Activated T-helper 9 cell treated with anti-CD3 and anti-CD28 coated beads, Interleukin-2, amount 50 U/mL, for 16 hours (primary cell): ENCODE data around the gene CRTC3.
"Not testable (repeated sequence)": the region's sequence is repeated elsewhere in the genome, so short reads cannot be mapped to it uniquely, and the experiment has no call there.

Source experiments
- DNase-seq: peaks from one replicate; pipeline ENCODE4 v3.0.0-alpha.2; 2020; ENCODE audit warnings: low read depth

The CRTC3 gene

DNA sequence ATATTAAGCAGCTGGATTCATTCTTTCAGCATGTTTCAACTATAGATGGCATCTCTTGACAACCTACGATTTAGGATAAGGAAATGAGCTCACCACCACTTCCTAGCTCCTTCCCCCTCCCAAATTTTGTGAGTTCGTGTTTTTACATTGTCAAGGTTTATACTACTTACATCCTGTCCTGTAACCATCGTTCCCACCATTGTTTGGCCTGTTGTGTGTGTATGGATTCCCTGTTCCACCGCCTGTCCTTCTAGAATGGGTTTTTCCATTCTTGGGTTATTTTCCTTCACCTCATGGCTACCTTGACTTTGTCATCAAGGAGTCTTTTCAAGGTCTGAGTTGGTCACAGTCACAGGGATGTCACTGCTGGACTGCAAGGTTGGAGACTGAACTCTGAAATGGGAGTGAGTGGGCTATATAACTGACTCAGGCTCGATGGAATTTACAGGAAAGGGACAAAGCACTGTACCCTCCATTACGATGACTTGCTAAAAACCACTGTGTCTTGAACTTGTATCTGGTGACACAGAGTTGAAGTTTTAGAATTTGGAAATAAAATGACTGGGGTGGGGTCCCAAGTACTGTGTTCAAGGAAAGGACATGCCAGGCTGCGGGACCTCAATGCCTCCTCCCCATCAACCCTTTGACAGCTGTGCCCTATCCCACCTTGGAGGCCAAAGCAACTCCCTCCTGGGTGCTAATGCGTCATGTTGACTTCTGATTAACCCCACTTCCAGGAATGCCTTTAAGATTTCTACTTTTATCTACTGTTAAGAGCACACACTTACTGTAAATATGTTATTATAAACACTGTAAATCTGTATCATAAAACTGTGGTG lies 120.6 kb downstream of the CRTC3 start:
- DNase-seq: no peak

DNA sequence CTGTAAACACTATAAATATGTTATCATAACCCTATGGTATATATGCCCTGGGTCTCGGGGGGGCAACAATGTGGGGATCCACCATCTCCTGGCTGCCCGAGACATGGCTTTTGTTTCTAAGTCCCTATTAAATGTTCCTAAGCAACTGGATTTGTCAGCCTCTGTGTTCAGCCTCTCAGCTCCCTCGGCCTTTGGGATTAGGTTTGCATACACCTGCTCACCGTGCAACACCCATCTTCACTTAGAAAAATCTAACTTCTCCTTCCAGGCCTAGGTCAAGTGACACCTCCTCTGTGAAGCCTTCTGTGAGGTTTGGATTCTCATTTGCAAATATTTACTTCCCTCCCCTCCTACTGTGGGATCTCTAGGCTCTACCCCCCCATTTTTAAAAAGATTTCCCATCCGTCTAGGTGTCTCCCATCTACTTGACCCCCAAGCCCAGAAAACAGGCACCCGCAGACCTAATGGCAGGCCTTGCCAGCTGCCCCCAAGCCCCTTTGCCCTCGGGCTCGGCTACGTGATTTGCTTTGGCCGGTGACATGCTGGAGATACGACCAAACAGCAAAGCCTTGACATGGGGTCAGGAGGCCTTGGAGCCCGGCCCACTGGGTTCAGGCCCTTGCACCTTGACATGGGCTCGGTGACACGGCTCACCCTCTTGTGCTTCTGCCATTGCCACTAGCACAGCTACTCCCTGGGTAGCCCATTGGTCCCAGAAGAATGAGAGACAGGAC lies 121.4 kb downstream of the CRTC3 start:
- no peak for DNase-seq

DNA sequence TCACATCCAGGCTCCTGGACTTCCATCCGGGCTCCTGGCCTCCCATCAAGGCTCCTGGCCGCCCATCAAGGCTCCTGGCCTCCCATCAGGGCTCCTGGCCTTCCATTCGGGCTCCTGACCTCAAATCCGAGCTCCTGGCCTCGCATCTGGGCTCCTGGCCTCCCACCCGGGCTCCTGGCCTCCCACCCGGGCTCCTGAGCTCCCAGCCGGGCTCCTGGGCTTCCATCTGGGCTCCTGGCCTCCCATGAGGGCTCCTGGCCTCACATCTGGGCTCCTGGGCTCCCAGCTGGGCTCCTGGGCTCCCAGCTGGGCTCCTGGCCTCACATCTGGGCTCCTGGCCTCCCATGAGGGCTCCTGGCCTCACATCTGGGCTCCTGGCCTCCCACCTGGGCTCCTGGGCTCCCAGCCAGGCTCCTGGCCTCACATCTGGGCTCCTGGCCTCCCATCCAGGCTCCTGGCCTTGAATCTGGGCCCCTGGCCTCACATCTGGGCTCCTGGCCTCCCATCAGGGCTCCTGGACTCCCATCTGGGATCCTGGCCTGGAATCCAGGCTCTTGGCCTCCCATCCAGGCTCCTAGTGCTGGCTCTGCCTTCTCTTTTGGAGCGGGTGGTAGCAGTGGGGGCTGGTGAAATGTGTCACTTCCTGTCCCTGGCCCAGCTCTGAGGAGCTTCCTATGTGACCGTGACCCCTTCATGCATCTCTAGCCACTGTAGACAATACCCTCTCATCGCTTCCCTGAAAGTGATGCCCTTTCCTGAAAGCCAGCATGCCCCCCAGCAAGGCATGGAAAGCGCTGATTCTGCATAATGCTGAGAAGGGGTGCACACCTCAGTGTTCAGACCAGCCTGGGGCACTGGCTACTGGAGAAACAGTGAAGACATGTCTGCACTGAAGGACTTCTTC lies 124.8 kb downstream of the CRTC3 start:
- DNase-seq: no peak

DNA sequence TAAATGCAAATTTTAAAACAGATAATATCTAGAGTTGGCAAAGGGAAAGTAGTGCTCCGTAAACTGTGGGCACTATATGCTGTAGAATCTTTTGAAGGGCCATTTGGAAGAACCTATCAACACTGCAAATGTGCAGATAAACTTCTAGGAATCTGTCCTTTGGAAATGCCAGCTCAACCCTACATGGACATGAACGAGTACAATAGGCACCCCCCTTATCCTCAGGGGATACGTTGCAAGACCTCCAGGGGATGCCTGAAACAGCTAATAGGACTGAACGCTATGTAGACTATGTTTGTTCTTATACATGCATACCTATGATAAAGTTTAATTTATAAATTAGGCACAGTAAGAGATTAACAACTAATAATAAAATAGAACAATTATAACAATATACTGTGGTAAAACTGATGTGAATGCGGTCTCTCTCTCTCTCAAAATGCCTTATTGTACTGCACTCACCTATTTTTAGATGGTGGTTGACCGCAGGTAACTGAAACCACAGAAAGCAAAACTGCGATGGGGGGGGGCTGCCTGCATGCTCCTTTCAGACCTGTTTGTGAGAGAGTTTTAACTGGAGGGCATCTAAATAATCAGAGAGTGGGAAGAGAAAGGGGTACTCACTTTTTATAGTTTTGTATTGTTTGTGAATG lies 127.9 kb downstream of the CRTC3 start:
- peak; percentile 49 for DNase-seq

DNA sequence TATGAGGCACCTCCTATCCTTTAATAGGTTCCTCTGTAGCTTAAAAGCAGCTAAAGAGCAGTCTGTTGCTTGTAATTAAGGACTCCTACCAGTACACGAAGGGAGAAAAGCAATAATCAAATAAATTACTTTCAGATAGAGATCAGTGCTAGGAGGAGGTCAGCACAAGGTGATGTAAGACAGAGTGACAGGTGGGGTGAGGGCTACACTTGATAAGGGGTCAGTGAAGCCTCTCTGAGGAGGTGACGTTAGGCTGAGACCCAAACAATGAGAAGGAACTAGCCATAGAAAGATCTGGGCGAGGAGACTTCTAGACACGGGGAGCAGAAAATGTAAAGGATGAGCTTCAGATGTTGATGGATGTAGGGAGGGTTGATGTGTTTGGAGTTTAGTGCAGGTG lies 129.8 kb downstream of the CRTC3 start:
- no peak for DNase-seq

DNA sequence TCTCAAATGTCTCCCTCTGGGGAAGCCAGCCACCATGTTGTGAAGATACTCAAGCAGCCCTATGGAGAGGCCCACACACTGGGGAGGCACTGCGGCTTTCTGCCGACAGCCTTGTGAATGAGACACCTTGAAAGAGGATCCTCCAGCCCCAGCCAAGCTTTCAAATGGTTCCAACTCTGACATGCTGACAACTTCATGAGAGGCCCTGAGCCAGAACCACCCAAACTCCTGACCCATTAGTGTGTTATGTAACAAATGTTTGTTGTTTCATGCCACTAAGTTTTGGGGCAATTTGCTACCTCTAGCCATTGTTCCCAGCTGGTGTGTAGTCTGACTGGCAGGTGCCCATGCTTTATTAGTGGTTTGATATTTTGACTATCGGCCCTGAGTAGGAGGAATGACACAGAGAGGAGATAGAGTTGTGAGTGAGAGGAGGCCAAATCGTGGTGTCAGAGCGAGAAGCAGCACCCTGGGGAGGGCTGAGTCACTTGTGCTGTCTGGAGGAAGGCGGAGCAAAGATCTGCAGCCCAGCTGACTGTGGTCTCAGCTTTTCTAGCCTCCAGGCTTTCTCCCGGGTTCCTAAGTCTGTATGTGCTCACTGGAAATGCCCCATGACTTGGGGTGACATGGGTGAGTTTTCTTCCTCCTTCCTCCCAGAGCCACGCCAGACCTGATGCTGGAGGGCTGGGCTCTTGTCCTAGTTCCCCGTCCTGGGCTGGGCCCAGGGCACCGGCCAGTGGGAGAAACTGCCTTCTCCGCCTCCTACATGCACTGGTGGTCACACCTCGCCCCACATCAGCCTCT lies 130.7 kb downstream of the CRTC3 start:
- peak; percentile 63 for DNase-seq

DNA sequence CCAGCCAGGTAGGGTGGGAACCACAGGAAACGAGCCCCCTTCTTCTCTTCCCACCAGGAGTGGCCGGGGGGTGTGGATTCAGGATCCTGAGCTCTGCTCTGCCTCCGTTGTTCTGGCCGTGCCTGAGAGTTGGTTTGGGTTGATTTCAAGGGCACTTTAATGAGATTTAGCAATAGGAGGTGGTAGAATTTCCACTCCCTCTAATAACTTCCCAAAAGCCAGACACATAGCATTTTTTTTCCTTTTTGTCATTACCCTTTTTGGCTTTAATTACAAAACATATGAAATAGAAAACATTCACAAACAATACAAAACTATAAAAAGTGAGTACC lies 131.2 kb downstream of the CRTC3 start:
- not testable (repeated sequence) for DNase-seq

DNA sequence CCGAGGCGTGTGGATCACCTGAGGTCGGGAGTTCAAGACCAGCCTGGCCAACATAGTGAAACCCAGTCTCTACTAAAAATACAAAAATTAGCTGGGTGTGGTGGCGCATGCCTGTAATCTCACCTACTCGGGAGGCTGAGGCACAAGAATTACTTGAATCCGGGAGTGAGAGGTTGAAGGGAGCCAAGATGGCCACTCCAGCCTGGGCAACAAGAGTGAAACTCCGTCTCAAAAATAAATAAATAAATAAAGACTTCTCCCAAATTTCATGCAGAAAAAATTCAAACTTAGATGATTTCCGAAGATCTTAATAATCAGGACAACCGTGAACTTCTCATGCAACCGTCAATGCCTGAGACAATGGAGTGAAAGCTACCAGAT lies 134.3 kb downstream of the CRTC3 start:
- not testable (repeated sequence) for DNase-seq

DNA sequence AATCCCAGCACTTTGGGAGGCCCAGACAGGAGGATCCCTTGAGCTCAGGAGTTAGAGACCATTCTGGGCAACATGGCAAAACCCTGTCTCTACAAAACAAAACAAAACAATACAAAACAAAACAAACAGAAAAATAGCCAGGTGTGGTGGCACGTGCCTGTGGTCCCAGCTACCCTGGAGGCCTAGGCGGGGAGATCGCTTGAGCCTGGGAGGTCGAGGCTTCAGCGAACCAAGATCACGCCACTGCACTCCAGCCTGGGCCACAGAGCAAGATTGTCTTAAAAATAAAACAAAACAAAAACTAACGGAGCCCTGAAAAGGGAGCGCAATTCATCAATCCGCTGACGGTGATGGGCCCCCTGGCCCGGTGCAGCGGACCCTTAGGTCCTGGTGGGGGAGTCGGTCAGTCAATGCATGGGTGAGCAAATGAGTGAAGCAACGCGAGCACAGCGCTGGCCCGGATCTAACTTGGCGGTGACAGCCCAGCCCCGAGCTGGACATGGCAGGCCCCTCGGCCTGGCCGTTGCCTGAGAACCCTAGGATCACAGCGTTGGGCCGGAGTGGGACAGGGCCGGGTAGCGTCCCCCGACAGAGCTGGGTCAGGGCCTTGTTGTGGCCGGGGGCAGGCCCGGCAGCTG lies 135.0 kb downstream of the CRTC3 start:
- DNase-seq: no peak

DNA sequence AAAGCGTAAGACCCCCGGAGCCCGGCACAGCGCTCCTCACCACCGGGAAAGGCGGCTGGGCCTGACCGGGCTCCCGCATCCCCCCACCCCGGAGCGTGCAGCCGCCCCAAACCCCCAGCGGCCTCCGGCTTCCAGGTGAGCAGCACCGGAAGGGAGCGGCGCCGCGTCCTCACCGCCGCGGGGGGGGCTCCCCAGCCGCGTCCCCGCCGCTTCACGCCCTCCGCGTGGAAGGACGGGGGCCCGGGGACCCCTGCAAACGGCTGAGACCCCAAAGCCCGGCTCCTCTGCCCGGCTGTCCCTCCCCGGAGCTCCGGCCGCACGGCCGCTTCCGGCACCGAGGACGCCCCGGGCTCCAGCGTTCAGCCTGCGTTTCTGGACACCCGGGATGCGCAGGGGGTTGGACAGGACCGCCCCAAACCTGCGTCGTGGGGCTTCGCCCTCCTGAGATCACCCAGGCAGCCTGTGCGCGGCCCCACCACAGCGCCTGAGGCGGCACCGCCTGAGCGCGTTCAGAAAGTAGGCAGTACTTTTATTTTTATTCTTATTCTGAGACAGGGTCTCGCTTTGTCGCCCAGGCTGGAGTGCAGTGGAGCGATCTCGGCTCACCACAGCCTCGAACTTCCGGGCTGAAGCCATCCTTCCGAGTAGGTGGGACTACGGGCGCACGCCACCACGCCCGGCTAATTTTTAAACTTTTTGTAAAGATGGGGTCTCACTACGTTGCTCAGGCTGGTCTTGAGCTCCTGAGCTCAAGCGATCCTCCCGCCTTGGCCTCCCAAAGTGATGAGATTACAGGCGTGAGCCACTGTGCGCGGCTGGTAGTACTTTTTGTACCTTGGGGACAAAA lies 135.8 kb downstream of the CRTC3 start:
- DNase-seq: peak; percentile 12

DNA sequence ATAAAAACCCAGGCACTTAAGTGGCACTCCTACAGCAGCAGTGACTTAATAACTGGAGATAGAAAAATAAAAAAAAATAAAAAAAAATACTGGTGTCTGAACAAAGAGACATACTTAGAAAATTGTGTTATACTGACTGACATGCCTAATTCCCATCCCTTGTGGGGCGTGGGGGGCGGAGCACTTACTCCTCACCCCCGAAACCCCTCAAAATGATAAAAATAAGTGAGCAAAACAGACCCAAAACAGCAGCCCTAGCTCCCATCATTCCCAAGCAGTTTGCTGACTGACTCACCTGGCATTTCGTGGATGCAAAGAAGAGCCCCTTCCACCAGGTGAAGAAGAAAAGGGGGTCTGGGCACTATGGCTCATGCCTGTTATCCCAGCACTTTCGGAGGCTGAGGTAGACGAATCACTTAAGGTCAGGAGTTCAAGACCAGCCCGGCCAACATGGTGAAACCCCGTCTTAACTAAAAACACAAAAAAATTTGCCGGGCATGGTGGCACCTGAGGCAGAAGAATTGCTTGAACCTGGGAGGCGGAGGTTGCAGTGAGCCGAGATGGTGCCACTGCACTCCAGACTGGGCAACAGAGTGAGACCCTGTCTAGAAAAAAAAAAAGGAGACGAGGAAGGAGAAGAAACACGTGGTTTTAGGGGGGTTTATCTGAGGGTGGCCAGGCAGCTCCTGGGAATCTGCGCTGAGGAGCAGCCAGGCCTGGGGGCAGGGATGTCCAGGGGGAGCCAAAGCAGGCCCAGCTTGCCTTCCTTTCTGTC lies 136.6 kb downstream of the CRTC3 start:
- no peak for DNase-seq

DNA sequence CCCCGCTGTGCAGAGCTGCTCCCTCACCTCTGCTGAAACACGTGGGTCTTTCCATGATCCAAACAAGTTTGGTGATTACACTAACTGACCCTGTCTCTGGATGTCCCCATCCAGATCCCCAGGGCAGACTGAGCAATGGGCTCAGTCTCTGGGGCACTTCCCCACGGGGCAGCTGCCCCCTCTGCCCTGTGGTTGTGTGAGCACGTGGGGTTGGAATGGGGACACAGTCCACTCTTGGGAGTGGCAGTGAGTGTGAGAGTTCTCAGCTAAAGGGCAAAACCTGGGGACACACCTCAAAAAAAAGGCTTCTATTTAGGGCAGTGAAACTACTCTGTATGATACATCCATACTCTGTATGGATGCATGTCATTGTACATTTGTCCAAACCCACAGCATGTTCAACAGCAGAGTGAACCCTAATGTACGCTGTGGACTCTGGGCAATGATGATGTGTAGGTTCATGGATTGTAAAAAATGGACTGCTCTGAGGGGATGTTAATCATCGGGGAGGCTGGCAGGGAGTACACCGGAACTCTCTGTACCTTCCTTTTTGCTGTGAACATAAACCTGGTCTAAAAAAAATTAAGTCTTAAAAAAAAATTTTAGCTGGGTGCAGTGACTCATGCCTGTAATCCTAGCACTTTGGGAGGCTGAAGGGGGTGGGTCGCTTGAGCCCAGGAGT lies 137.5 kb downstream of the CRTC3 start:
- no peak for DNase-seq

DNA sequence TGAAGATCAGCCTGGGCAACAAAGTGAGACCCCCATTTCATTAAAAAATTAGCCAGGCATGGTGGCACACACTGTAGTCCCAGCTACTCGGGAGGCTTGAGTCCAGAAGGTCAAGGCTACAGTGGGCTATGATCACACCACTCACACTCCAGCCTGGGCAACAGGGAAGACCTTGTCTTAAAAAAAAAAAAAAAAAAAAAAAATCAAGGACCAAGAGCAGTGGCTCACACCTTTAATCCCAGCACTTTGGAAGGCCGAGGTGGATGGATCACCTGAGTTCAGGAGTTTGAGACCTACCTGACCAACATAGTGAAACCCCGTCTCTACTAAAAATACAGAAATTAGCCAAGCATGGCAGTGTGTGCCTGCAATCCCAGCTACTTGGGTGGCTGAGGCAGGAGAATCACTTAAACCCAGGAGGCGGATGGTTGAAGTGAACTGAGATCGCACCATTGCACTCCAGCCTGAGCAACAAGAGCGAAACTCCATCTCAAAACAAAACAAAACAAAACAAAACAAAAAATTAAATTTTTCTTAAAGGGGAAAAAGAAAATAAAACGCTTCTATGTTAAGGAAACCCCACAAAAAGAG lies 138.1 kb downstream of the CRTC3 start:
- DNase-seq: not testable (repeated sequence)

DNA sequence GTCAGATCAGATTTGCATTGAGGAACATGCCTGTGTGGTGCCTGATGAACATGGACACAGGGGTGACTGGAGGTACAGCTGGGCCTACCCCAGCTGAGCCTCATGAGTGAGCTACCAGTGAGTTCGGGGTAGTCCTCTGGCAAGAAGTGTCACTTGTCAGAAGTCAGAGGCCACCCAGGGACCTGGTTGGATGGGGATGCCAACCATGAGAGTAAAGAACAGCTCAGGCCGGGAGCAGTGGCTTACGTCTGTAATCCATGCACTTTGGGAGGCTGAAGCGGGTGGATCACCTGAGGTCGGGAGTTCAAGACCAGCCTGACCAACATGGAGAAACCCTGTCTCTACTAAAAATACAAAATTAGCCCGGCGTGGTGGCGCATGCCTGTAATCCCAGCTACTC lies 140.9 kb downstream of the CRTC3 start:
- not testable (repeated sequence) for DNase-seq

DNA sequence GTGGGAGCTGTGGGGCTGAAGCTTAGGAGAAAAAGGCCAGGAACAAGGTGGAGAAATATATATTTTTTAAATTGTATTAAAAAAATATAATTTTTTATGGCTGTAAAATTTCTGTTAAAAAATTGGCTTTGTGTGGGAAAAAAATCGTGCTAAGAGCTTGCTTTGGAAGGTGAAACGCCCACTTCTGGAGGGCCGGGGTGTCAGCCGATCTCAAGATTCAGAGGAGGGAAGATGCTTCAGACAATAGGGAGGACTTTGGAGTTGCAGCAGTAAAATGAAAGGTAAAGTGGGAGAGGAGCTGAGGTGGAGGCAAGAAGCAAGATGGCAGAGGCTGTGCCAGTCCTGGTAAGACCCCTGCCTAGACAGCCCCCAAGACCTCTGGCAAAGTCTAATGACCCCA lies 141.5 kb downstream of the CRTC3 start:
- no peak for DNase-seq

DNA sequence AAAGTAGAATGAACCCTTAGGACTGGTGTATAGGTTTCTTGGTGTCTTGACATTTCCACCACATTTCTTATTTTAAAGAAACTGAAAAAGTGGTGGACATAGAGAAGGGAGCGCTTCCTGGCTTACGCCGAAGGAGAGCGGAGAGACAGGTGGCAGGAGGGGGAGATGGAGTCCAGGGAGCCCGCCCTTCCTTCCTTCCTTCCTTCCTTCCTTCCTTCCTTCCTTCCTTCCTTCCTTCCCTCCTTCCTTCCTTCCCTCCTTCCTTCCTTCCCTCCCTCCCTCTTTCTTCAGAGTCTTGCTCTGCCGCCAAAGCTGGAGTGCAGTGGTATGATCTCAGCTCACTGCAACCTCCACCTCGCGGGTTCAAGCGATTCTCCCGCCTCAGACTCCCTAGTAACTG lies 143.6 kb downstream of the CRTC3 start:
- DNase-seq: not testable (repeated sequence)

DNA sequence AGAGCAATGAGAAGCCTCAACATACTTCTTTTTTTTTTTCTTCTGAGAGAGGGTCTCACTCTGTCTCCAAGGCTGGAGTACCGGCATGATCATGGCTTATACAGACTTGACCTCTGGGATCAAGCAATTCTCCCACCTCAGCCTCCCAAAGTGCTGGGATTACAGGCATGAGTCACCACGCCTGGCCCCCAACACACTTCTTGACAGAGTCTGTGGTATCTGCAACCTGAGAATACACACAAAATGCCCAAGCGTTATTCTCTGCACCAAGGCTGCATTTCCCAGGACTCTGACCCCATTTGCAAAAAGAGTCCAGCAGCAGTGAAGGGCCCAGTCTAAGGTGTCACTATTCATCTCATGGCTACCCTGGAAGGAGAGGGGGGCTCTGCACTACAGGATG lies 144.8 kb downstream of the CRTC3 start:
- DNase-seq: no peak

DNA sequence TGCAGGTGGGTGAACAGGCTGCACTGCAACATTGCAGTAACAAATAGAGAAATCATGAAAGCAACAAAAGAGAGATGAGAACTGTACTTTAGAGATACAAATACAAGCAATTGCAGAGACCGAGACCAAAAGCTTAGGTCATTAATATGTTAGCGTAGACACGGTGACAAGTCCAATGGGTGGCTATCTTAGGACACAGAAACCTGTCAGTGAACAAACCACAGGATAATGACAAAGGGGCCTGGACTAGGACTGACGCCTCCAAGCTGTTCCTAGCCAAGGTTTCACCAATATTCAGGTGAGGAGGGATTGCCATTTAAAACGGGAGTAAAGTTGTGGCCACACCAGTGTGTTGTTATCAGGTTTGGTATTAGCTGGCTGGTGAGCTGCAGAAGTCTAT lies 145.7 kb downstream of the CRTC3 start:
- DNase-seq: no peak
